GM12878 (cell line): Measurements from ENCODE around the gene HDGF. TPM values are rescaled to one million over a fixed set of nuclear protein-coding genes. Genes with fewer than 3 reads are reported as not detected.

Experiments
- ATAC-seq: fragments of 200-7000 bp; cut with Tn5 transposase; 3 replicates; pipeline ENCODE4 v1.9.1; 2020; ENCODE audit warnings: mild to moderate bottlenecking, moderate library complexity
- BruUV-seq: library from RNA; stranded (reverse); fragments of 400-500 nt; replicated peaks from 2 replicates; lab custom pipeline; 2021; lab: Mats Ljungman, UMichigan
- CTCF ChIA-PET: fragments of 300-600 bp; sonication (Branson Sonifier 250); formaldehyde crosslinking; extraction: SDS; loops from one replicate; lab custom pipeline; 2021; ENCODE audit warnings: inconsistent platforms; lab: Yijun Ruan, JAX
- POLR2A ChIA-PET: fragments of 350-600 bp; formaldehyde crosslinking; extraction: SDS; loops from one replicate; lab custom pipeline; 2021; ENCODE audit warnings: inconsistent platforms; lab: Charles Lee
- RAD21 ChIA-PET: fragments of 300-600 bp; sonication (Branson Sonifier 250); formaldehyde crosslinking; loops from one replicate; lab custom pipeline; 2023; ENCODE audit warnings: antibody characterized with exemption; ENCODE audit not compliant: unreplicated experiment; lab: Charles Lee
- SMC1A ChIA-PET: fragments of 300-600 bp; sonication (Branson Sonifier 250); formaldehyde crosslinking; loops from one replicate; lab custom pipeline; 2023; ENCODE audit not compliant: unreplicated experiment, uncharacterized antibody; lab: Charles Lee
- DNase-seq: peaks from one replicate; pipeline ENCODE4 v3.0.0-alpha.2; 2011; ENCODE audit warnings: low read depth, low spot score
- FAIRE-seq: peaks from 3 replicates; lab custom pipeline; 2011; peaks lifted over from hg19 to GRCh38; lab: Jason Lieb, UNC
- H2AFZ ChIP-seq: 2 replicates; pipeline ENCODE4 v1.6.0; 2011; ENCODE audit warnings: low read depth, low read length, control low read depth; ENCODE audit not compliant: control insufficient read depth
- H3K27ac ChIP-seq: 2 replicates; pipeline ENCODE4 v1.5.1; 2011; ENCODE audit warnings: control low read depth; ENCODE audit not compliant: control insufficient read depth, insufficient read depth
- H3K27me3 ChIP-seq, 2 experiments: replicated peaks in 1 of 2; 2 replicates each; pipeline versions ENCODE4 v1.6.0 to v1.6.1; 2011; ENCODE audit warnings: low read length in 1 of 2; ENCODE audit not compliant: control insufficient read depth in 2 of 2, insufficient read depth in 2 of 2
- H3K36me3 ChIP-seq, 2 experiments: 2 replicates each; pipeline ENCODE4 v1.5.1; 2011; ENCODE audit warnings: low read length in 1 of 2; ENCODE audit not compliant: control insufficient read depth in 2 of 2, insufficient read depth in 2 of 2
- H3K4me1 ChIP-seq: 2 replicates; pipeline ENCODE4 v1.6.1; 2011; ENCODE audit warnings: mild to moderate bottlenecking, low read length, moderate library complexity, mixed read lengths; ENCODE audit not compliant: control insufficient read depth, insufficient read depth
- H3K4me2 ChIP-seq: 2 replicates; pipeline ENCODE4 v1.6.0; 2011; ENCODE audit warnings: control low read depth; ENCODE audit not compliant: control insufficient read depth, insufficient read depth
- H3K4me3 ChIP-seq: fragments of 200-600 bp; sonication (generic); 2 replicates; pipeline ENCODE4 v1.5.1; 2016
- H3K79me2 ChIP-seq: 2 replicates; pipeline ENCODE4 v1.6.0; 2011; ENCODE audit warnings: low read length; ENCODE audit not compliant: control insufficient read depth, insufficient read depth
- H3K9ac ChIP-seq: 2 replicates; pipeline ENCODE4 v1.8.0; 2011; ENCODE audit warnings: low read length, control low read depth, mixed read lengths; ENCODE audit not compliant: control insufficient read depth, insufficient read depth
- H3K9me3 ChIP-seq: replicated peaks from 3 replicates; pipeline ENCODE4 v1.5.1; 2011; ENCODE audit warnings: mild to moderate bottlenecking, low read length; ENCODE audit not compliant: control insufficient read depth, insufficient read depth
- H4K20me1 ChIP-seq: 2 replicates; pipeline ENCODE4 v1.6.0; 2011; ENCODE audit not compliant: control insufficient read depth, insufficient read depth
- CBX5 ChIP-seq: sonication (generic); IDR thresholded peaks from 2 replicates; pipeline ENCODE4 v1.6.1; 2016; ENCODE audit warnings: low read depth, moderate library complexity, mild to moderate bottlenecking, inconsistent platforms
- CEBPB ChIP-seq, 2 experiments: fragments of 150-350 bp in 1 of 2; IDR thresholded peaks; 2 replicates each; pipeline ENCODE4 v1.6.1; 2012 to 2014; ENCODE audit warnings: low read depth in 2 of 2, low read length in 2 of 2, borderline replicate concordance in 1 of 2, inconsistent platforms in 1 of 2
- FOS ChIP-seq: IDR thresholded peaks from 3 replicates; pipeline ENCODE4 v1.6.1; 2011; ENCODE audit warnings: borderline replicate concordance; ENCODE audit not compliant: insufficient read length; ENCODE audit errors: extremely low read depth
- FOXM1 ChIP-seq: IDR thresholded peaks from 2 replicates; pipeline ENCODE4 v1.6.1; 2012; ENCODE audit warnings: low read depth, mild to moderate bottlenecking, inconsistent platforms, low read length, moderate library complexity
- HDGF ChIP-seq: fragments of 450-650 bp; IDR thresholded peaks from 2 replicates; pipeline ENCODE4 v1.6.1; 2016; ENCODE audit warnings: antibody characterized with exemption
- JUND ChIP-seq: IDR thresholded peaks from 2 replicates; pipeline ENCODE4 v1.6.1; 2012; ENCODE audit warnings: low read depth, mild to moderate bottlenecking, low read length, improper control_type of control experiment, moderate library complexity
- MTA2 ChIP-seq: fragments of 450-650 bp; IDR thresholded peaks from 2 replicates; pipeline ENCODE4 v1.6.1; 2016; ENCODE audit warnings: low read depth, mild to moderate bottlenecking, moderate library complexity
- RBBP5 ChIP-seq: fragments of 200-600 bp; sonication (generic); conservative IDR thresholded peaks from 2 replicates; pipeline ENCODE4 v1.6.1; 2016
- WGBS: methylation state at CpG from one replicate; pipeline ENCODE4 v1.1.6; 2016; ENCODE audit warnings: low lambda C conversion rate; ENCODE audit not compliant: insufficient replicate concordance, insufficient coverage; ENCODE audit errors: missing lambda C conversion rate; 5-methylcytosine and 5-hydroxymethylcytosine counted together
- in situ Hi-C: fragments of 300-500 bp; cut with MboI; formaldehyde crosslinking; loops from 9 replicates; pipeline ENCODE4 v1.14.3; 2018; ENCODE audit warnings: mixed read lengths
- intact Hi-C: fragments of 100-400 bp; cut with micrococcal nuclease; formaldehyde crosslinking; loops from one replicate; pipeline ENCODE4 v1.14.2; 2022; ENCODE audit not compliant: unreplicated experiment
- polyA plus RNA-seq, 11 experiments: library from polyadenylated mRNA; depleted of rRNA in 4 of 11; unstranded in 6 of 11; stranded (reverse) in 5 of 11; fragments of >200 nt; fragmentation: Nextera tagmentation in 4 of 11; fragmentation: Illumina TruSeq in 1 of 11; extraction: Ambion mirVana in 4 of 11; extraction: Trizol in 1 of 11; gene quantifications; 1 replicate in 1 of 11; 2 replicates in 10 of 11; pipeline versions ENCODE4 v1.2.1 to v1.2.3, GENCODE V29; 2011 to 2016; ENCODE audit warnings: inconsistent platforms in 2 of 11, missing spikeins in 2 of 11, low read depth in 1 of 11
- total RNA-seq, 4 experiments: library from RNA; depleted of rRNA in 3 of 4; stranded (reverse); fragments of >200 nt in 3 of 4; fragmentation: Illumina TruSeq in 1 of 4; extraction: Trizol in 1 of 4; gene quantifications; 2 replicates each; pipeline versions ENCODE4 v1.2.1 to v1.2.3, GENCODE V29; 2013 to 2021
- TF ChIP-seq, protein P1 (sequence below): fragments of 450-650 bp; IDR thresholded peaks from 2 replicates; pipeline ENCODE4 v1.6.1; 2017; ENCODE audit warnings: antibody characterized with exemption, mild to moderate bottlenecking, moderate library complexity
- TF ChIP-seq, protein P2 (sequence below): IDR thresholded peaks from 2 replicates; pipeline ENCODE4 v1.6.1; 2011; ENCODE audit warnings: low read depth, mild to moderate bottlenecking, low read length, moderate library complexity, borderline replicate concordance; ENCODE audit errors: extremely low read depth

HDGF gene
- total and polyA plus RNA-seq, 10 of the 15 experiments (the other 5 are each of a cell fraction or from before 2014, with no cell fraction given), result 28.3 to 372 (median 209) TPM

- ChIA-PET RAD21 (interaction anchor here (10.2 kb wide), 1 partner anchor 35 kb away, joined by 173 read pairs; the partner anchor contains the start of genes ISG20L2 and METTL25B), CTCF (interaction anchor here (1.0 to 9.9 kb wide), 4 partner anchors 11 to 35 kb away, joined by 3 to 157 read pairs (median 9); partner anchors contain the start of genes CRABP2 and METTL25B), SMC1A (no interaction called here), POLR2A (interaction anchor here (1.9 kb wide), 1 partner anchor 165 kb away, joined by 10 read pairs; no protein-coding TSS in a partner anchor)
- no peaks in the 10 kb centered on the region for H3K36me3 ChIP-seq
- H3K4me2 ChIP-seq, result no peak overlapping the region
- no peak overlapping the region for H3K27ac ChIP-seq
- peaks cover 18 to 33% of the 10 kb centered on the region in 2 experiments for H3K27me3 ChIP-seq
- no TSS peak for BruUV-seq
- ATAC-seq, result no peak
- no peaks in the 10 kb centered on the region for H3K79me2 ChIP-seq
- no peak for FAIRE-seq
- WGBS, result 23% methylated on average over 12 of the region's 16 CpGs
- no peak overlapping the region for H3K9ac ChIP-seq
- TF ChIP-seq CBX5, result no peak
- TF ChIP-seq MTA2, result no peak
- TF ChIP-seq HDGF, result no peak
- TF ChIP-seq FOXM1, result no peak
- no peak for TF ChIP-seq JUND
- TF ChIP-seq, protein P1, sequence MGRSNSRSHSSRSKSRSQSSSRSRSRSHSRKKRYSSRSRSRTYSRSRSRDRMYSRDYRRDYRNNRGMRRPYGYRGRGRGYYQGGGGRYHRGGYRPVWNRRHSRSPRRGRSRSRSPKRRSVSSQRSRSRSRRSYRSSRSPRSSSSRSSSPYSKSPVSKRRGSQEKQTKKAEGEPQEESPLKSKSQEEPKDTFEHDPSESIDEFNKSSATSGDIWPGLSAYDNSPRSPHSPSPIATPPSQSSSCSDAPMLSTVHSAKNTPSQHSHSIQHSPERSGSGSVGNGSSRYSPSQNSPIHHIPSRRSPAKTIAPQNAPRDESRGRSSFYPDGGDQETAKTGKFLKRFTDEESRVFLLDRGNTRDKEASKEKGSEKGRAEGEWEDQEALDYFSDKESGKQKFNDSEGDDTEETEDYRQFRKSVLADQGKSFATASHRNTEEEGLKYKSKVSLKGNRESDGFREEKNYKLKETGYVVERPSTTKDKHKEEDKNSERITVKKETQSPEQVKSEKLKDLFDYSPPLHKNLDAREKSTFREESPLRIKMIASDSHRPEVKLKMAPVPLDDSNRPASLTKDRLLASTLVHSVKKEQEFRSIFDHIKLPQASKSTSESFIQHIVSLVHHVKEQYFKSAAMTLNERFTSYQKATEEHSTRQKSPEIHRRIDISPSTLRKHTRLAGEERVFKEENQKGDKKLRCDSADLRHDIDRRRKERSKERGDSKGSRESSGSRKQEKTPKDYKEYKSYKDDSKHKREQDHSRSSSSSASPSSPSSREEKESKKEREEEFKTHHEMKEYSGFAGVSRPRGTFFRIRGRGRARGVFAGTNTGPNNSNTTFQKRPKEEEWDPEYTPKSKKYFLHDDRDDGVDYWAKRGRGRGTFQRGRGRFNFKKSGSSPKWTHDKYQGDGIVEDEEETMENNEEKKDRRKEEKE, result no peak
- TF ChIP-seq FOS, result no peak
- TF ChIP-seq CEBPB (IDR thresholded peaks at IDR 0.05; ENCODE audit: borderline replicate concordance in 1 of 2, low read depth in 2 of 2, low read length in 2 of 2), result no peak
- TF ChIP-seq RBBP5, result no peak
- TF ChIP-seq, protein P2, sequence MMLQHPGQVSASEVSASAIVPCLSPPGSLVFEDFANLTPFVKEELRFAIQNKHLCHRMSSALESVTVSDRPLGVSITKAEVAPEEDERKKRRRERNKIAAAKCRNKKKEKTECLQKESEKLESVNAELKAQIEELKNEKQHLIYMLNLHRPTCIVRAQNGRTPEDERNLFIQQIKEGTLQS, result no peak
- no peak overlapping the region for H2AFZ ChIP-seq
- H3K4me1 ChIP-seq, result no peaks in the 10 kb centered on the region
- peaks cover 4% of the 10 kb centered on the region; the same call in 1 of the 2 replicates for H4K20me1 ChIP-seq
- in situ Hi-C loops (no loop called here), intact Hi-C loops (no loop called here)
- H3K4me3 ChIP-seq, result no peak overlapping the region
- H3K9me3 ChIP-seq, result no peaks in the 10 kb centered on the region
- DNase-seq, result no peak
Measured at GRCh38 chr1:156692925-156693847, 58.3 kb downstream of the HDGF start.
